Panc1 (cell line): ENCODE measurements around the gene POLR3F. TPM values are rescaled to one million over a fixed set of nuclear protein-coding genes. Genes with fewer than 3 reads are reported as not detected.

Experiments
- ATAC-seq: fragments of 200-7000 bp; cut with Tn5 transposase; 2 replicates; pipeline ENCODE4 v1.9.1; 2020; ENCODE audit warnings: mild to moderate bottlenecking, moderate library complexity
- BruUV-seq: library from RNA; stranded (reverse); fragments of 400-500 nt; replicated peaks from 2 replicates; lab custom pipeline; 2021; lab: Mats Ljungman, UMichigan
- CTCF ChIA-PET: fragments of 300-600 bp; sonication (Branson Sonifier 250); formaldehyde crosslinking; loops from one replicate; lab custom pipeline; 2022; ENCODE audit warnings: antibody characterized with exemption; lab: Charles Lee
- POLR2A ChIA-PET: fragments of 300-600 bp; sonication (Branson Sonifier 250); formaldehyde crosslinking; loops from one replicate; lab custom pipeline; 2022; ENCODE audit warnings: antibody characterized with exemption; lab: Charles Lee
- DNase-seq: peaks from one replicate; pipeline ENCODE4 v3.0.0-alpha.2; 2010; ENCODE audit warnings: low read depth, low spot score
- H3K27ac ChIP-seq: 2 replicates; pipeline ENCODE4 v1.5.1; 2011; ENCODE audit warnings: mild to moderate bottlenecking, low read length, inconsistent platforms
- H3K27me3 ChIP-seq: fragments of 200-500 bp; sonication (Bioruptor generic); 2 replicates; pipeline ENCODE4 v1.6.0; 2014; ENCODE audit warnings: low read length, inconsistent platforms; ENCODE audit not compliant: control insufficient read depth, insufficient read depth
- H3K36me3 ChIP-seq: fragments of 200-500 bp; sonication (Bioruptor generic); 2 replicates; pipeline ENCODE4 v1.5.1; 2014; ENCODE audit warnings: inconsistent platforms, mild to moderate bottlenecking, low read length, moderate library complexity; ENCODE audit not compliant: control insufficient read depth, insufficient read depth
- H3K4me1 ChIP-seq: 2 replicates; pipeline ENCODE4 v1.5.1; 2011; ENCODE audit warnings: inconsistent platforms, mild to moderate bottlenecking, low read length, moderate library complexity; ENCODE audit not compliant: control insufficient read depth, insufficient read depth
- H3K4me3 ChIP-seq, 2 experiments: 2 replicates each; pipeline ENCODE4 v1.5.1; 2011 to 2012; ENCODE audit warnings: low read depth in 2 of 2, low read length in 2 of 2, mild to moderate bottlenecking in 2 of 2, inconsistent platforms in 1 of 2, moderate library complexity in 1 of 2
- H3K9me3 ChIP-seq: fragments of 200-500 bp; sonication (Bioruptor generic); 2 replicates; pipeline ENCODE4 v1.5.1; 2014; ENCODE audit warnings: low read depth, mild to moderate bottlenecking, inconsistent platforms, low read length, moderate library complexity; ENCODE audit not compliant: control insufficient read depth, insufficient read depth
- POLR2AphosphoS5 ChIP-seq: IDR thresholded peaks from 2 replicates; pipeline ENCODE4 v1.6.1; 2012; ENCODE audit warnings: mild to moderate bottlenecking, low read depth, low read length, moderate library complexity
- SIN3A ChIP-seq: IDR thresholded peaks from 2 replicates; pipeline ENCODE4 v1.6.1; 2012; ENCODE audit warnings: low read depth, mild to moderate bottlenecking, low read length, moderate library complexity, borderline replicate concordance; ENCODE audit not compliant: insufficient read depth
- TCF7L2 ChIP-seq: IDR thresholded peaks from 2 replicates; pipeline ENCODE4 v1.6.1; 2011; ENCODE audit warnings: mild to moderate bottlenecking, low read depth, low read length, inconsistent platforms
- in situ Hi-C: cut with HindIII; loops from 2 replicates; pipeline ENCODE4 v1.10.0; 2016; ENCODE audit warnings: low sequenced_read_pairs, low pct_unique_long_range_greater_than_20kb
- intact Hi-C: fragments of 100-400 bp; cut with micrococcal nuclease; formaldehyde crosslinking; loops from one replicate; pipeline ENCODE4 v1.10.0; 2022; ENCODE audit not compliant: unreplicated experiment
- total RNA-seq: library from RNA; stranded (reverse); gene quantifications from one replicate; pipeline ENCODE4 v1.2.1, GENCODE V29; 2021; ENCODE audit not compliant: unreplicated experiment
- TF ChIP-seq, protein P1 (sequence below), 2 experiments: IDR thresholded peaks; 2 replicates each; pipeline ENCODE4 v1.6.1; 2011 to 2012; ENCODE audit warnings: low read depth in 2 of 2, control low read depth in 1 of 2, low read length in 1 of 2, mild to moderate bottlenecking in 1 of 2, moderate library complexity in 1 of 2; ENCODE audit not compliant: insufficient read depth in 1 of 2
- TF ChIP-seq, protein P2 (sequence below): fragments of 450-650 bp; IDR thresholded peaks from 2 replicates; pipeline ENCODE4 v1.5.1; 2017; ENCODE audit warnings: mild to moderate bottlenecking

POLR3F gene
- total RNA-seq, 1 experiment from 2014 or later: 11.1 TPM

GRCh38 chr20:18527339-18527738 is 60.1 kb downstream of the POLR3F start:
- TF ChIP-seq SIN3A (no peak), POLR2AphosphoS5 (no peak), TCF7L2 (no peak)
- TF ChIP-seq, protein P1, sequence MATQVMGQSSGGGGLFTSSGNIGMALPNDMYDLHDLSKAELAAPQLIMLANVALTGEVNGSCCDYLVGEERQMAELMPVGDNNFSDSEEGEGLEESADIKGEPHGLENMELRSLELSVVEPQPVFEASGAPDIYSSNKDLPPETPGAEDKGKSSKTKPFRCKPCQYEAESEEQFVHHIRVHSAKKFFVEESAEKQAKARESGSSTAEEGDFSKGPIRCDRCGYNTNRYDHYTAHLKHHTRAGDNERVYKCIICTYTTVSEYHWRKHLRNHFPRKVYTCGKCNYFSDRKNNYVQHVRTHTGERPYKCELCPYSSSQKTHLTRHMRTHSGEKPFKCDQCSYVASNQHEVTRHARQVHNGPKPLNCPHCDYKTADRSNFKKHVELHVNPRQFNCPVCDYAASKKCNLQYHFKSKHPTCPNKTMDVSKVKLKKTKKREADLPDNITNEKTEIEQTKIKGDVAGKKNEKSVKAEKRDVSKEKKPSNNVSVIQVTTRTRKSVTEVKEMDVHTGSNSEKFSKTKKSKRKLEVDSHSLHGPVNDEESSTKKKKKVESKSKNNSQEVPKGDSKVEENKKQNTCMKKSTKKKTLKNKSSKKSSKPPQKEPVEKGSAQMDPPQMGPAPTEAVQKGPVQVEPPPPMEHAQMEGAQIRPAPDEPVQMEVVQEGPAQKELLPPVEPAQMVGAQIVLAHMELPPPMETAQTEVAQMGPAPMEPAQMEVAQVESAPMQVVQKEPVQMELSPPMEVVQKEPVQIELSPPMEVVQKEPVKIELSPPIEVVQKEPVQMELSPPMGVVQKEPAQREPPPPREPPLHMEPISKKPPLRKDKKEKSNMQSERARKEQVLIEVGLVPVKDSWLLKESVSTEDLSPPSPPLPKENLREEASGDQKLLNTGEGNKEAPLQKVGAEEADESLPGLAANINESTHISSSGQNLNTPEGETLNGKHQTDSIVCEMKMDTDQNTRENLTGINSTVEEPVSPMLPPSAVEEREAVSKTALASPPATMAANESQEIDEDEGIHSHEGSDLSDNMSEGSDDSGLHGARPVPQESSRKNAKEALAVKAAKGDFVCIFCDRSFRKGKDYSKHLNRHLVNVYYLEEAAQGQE (IDR thresholded peaks at IDR 0.05; ENCODE audit: insufficient read depth in 1 of 2, low read depth in 2 of 2, low read length in 1 of 2): no peak
- TF ChIP-seq, protein P2, sequence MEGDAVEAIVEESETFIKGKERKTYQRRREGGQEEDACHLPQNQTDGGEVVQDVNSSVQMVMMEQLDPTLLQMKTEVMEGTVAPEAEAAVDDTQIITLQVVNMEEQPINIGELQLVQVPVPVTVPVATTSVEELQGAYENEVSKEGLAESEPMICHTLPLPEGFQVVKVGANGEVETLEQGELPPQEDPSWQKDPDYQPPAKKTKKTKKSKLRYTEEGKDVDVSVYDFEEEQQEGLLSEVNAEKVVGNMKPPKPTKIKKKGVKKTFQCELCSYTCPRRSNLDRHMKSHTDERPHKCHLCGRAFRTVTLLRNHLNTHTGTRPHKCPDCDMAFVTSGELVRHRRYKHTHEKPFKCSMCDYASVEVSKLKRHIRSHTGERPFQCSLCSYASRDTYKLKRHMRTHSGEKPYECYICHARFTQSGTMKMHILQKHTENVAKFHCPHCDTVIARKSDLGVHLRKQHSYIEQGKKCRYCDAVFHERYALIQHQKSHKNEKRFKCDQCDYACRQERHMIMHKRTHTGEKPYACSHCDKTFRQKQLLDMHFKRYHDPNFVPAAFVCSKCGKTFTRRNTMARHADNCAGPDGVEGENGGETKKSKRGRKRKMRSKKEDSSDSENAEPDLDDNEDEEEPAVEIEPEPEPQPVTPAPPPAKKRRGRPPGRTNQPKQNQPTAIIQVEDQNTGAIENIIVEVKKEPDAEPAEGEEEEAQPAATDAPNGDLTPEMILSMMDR: no peak
- no peak for ATAC-seq
- no TSS peak for BruUV-seq
- ChIA-PET POLR2A (no interaction called here), CTCF (no interaction called here)
- Histone ChIP-seq H3K36me3 (peaks cover 40% of the 10 kb centered on the region), H3K27me3 (no peaks in the 10 kb centered on the region), H3K9me3 (no peaks in the 10 kb centered on the region), H3K4me3 (no peak overlapping the region), H3K27ac (no peak overlapping the region), H3K4me1 (no peaks in the 10 kb centered on the region)
- no peak for DNase-seq
- in situ Hi-C loops (no loop called here), intact Hi-C loops (no loop called here)

- CTCF ChIA-PET: no interaction called here
These were observed 60.6 kb downstream of the POLR3F start for GRCh38 chr20:18527836-18528235.

DNA sequence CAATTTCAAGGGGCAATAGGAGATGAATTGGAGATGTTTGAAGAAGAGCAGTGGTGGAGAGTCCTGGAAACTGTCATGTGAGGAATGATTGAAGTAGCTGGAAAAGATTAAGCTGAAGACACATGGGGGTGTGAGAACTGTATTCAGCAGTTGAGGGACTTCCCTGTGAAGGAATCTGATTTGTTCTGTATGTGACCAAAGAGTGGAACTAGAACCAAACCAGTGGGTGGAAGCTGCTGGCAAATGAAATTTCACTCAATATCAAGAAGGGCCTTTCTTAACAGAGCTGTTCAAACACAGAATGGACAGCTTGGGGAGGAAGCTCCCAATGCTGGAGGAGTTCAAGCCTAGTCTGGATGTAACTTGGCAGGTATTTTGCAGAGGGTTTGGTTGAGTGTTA is 61.9 kb downstream of the POLR3F start:
- ATAC-seq: no peak
- H3K4me3 ChIP-seq: no peak overlapping the region
- H3K36me3 ChIP-seq: peaks cover 49% of the 10 kb centered on the region
- no peak for DNase-seq
- no TSS peak for BruUV-seq
- H3K27me3 ChIP-seq: no peaks in the 10 kb centered on the region
- H3K9me3 ChIP-seq: no peaks in the 10 kb centered on the region
- in situ Hi-C loops: no loop called here
- intact Hi-C loops: no loop called here
- CTCF ChIA-PET: no interaction called here
- no peak for TF ChIP-seq SIN3A
- TF ChIP-seq, protein P1 (IDR thresholded peaks at IDR 0.05; ENCODE audit: insufficient read depth in 1 of 2, low read depth in 2 of 2, low read length in 1 of 2): no peak
- TF ChIP-seq POLR2AphosphoS5: no peak
- TF ChIP-seq TCF7L2: no peak
- TF ChIP-seq, protein P2: no peak
- H3K4me1 ChIP-seq: no peaks in the 10 kb centered on the region
- POLR2A ChIA-PET: no interaction called here
- H3K27ac ChIP-seq: no peak overlapping the region

More at GRCh38 chr20:18527836-18528235, 60.6 kb downstream of the POLR3F start:
- in situ Hi-C loops (no loop called here), intact Hi-C loops (no loop called here)
- BruUV-seq: no TSS peak
- TF ChIP-seq TCF7L2 (no peak), POLR2AphosphoS5 (no peak)
- no peak for ATAC-seq
- Histone ChIP-seq H3K36me3 (peaks cover 43% of the 10 kb centered on the region), H3K27me3 (no peaks in the 10 kb centered on the region), H3K4me1 (no peaks in the 10 kb centered on the region), H3K27ac (no peak overlapping the region), H3K4me3 (no peak overlapping the region), H3K9me3 (no peaks in the 10 kb centered on the region)
- no peak for DNase-seq
- POLR2A ChIA-PET: no interaction called here
